GM21723 (cell line): ENCODE data around the gene NFE2L1.

Experiments used
- ATAC-seq: cut with Tn5 transposase; IDR thresholded peaks from one replicate; pipeline ENCODE4 v1.9.1; 2021; ENCODE audit warnings: mild to moderate bottlenecking, moderate library complexity; ENCODE audit not compliant: unreplicated experiment

Gene NFE2L1

GRCh38 chr17:48107137-48108055 lies 59.2 kb downstream of the NFE2L1 start, which contains the start of gene SNX11:
TSS of gene SNX11 (plus strand) at chr17:48107766. CDS start at chr17:48112044, 4,278 bp downstream.
- peak; percentile 80 for ATAC-seq

GRCh38 chr17:48110761-48111160 lies 62.6 kb downstream of the NFE2L1 start:
- no peak for ATAC-seq
